GM06990 (cell line): ENCODE measurements around the gene MGAT5B.

ENCODE experiments used
- DNase-seq: peaks from one replicate; pipeline ENCODE4 v3.0.0-alpha.2; 2011; ENCODE audit not compliant: insufficient read length; ENCODE audit errors: extremely low read depth
- H3K27me3 ChIP-seq: replicated peaks from 2 replicates; pipeline ENCODE4 v1.6.0; 2011; ENCODE audit warnings: low read length; ENCODE audit not compliant: control insufficient read depth, insufficient read depth
- H3K36me3 ChIP-seq: 2 replicates; pipeline ENCODE4 v1.5.1; 2011; ENCODE audit warnings: low read length; ENCODE audit not compliant: control insufficient read depth, insufficient read depth
- H3K4me3 ChIP-seq: replicated peaks from 2 replicates; pipeline ENCODE4 v1.5.1; 2011; ENCODE audit warnings: low read depth, mild to moderate bottlenecking, control low read depth, low read length
- TF ChIP-seq, protein P1 (sequence below): IDR thresholded peaks from 2 replicates; pipeline ENCODE4 v1.5.1; 2011; ENCODE audit warnings: low read length, control low read depth, mild to moderate bottlenecking, inconsistent platforms; ENCODE audit not compliant: insufficient read depth, poor library complexity, severe bottlenecking

MGAT5B gene

GRCh38 chr17:76949913-76950695 lies 81.9 kb downstream of the MGAT5B start:
- TF ChIP-seq, protein P1, sequence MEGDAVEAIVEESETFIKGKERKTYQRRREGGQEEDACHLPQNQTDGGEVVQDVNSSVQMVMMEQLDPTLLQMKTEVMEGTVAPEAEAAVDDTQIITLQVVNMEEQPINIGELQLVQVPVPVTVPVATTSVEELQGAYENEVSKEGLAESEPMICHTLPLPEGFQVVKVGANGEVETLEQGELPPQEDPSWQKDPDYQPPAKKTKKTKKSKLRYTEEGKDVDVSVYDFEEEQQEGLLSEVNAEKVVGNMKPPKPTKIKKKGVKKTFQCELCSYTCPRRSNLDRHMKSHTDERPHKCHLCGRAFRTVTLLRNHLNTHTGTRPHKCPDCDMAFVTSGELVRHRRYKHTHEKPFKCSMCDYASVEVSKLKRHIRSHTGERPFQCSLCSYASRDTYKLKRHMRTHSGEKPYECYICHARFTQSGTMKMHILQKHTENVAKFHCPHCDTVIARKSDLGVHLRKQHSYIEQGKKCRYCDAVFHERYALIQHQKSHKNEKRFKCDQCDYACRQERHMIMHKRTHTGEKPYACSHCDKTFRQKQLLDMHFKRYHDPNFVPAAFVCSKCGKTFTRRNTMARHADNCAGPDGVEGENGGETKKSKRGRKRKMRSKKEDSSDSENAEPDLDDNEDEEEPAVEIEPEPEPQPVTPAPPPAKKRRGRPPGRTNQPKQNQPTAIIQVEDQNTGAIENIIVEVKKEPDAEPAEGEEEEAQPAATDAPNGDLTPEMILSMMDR, result no peak
- Histone ChIP-seq H3K4me3 (no peak overlapping the region), H3K27me3 (no peaks in the 10 kb centered on the region; the same call in 1 of the 2 replicates), H3K36me3 (no peaks in the 10 kb centered on the region)
- DNase-seq, result no peak

- DNase-seq, result no peak
- Histone ChIP-seq H3K4me3 (no peak overlapping the region), H3K36me3 (no peaks in the 10 kb centered on the region), H3K27me3 (no peaks in the 10 kb centered on the region; the same call in 1 of the 2 replicates)
- TF ChIP-seq, protein P1, result no peak
Observed at GRCh38 chr17:76951375-76951905, 83.2 kb downstream of the MGAT5B start.

GRCh38 chr17:76952402-76952801 lies 84.2 kb downstream of the MGAT5B start:
- no peak for DNase-seq
- TF ChIP-seq, protein P1, result no peak
- H3K27me3 ChIP-seq, result peaks cover under 1% of the 10 kb centered on the region
- no peak overlapping the region for H3K4me3 ChIP-seq
- no peaks in the 10 kb centered on the region for H3K36me3 ChIP-seq

- no peak for DNase-seq
Observed at GRCh38 chr17:76953066-76953465, 84.9 kb downstream of the MGAT5B start.

GRCh38 chr17:76953946-76954345 lies 85.7 kb downstream of the MGAT5B start:
- Histone ChIP-seq H3K27me3 (peaks cover 2% of the 10 kb centered on the region), H3K4me3 (no peak overlapping the region), H3K36me3 (no peaks in the 10 kb centered on the region)
- TF ChIP-seq, protein P1, result no peak
- no peak for DNase-seq

More at GRCh38 chr17:76953066-76953465, 84.9 kb downstream of the MGAT5B start:
- Histone ChIP-seq H3K27me3 (peaks cover 2% of the 10 kb centered on the region), H3K36me3 (no peaks in the 10 kb centered on the region), H3K4me3 (no peak overlapping the region)
- TF ChIP-seq, protein P1, result no peak
